Measurements from ENCODE around the gene TNFRSF1B.
A peak's percentile ranks its signal among the peaks of the same experiment; 100 is the strongest.

TNFRSF1B gene

GRCh38 chr1:12169442-12170135, 2.8 kb downstream of the TNFRSF1B start:
- no peak for DNase-seq (ENCODE audit: low spot score)
- in situ Hi-C loops (cut with MboI; ENCODE audit: low pct_unique_long_range_greater_than_20kb, low sequenced_read_pairs, unreplicated experiment), result no loop called here
- TF ChIP-seq CTCF (IDR thresholded peaks at IDR 0.05; ENCODE audit: extremely low read depth, insufficient read depth, missing control alignments), result no peak

- in situ Hi-C loops (cut with MboI; ENCODE audit: low pct_unique_long_range_greater_than_20kb, low sequenced_read_pairs, unreplicated experiment), result no loop called here
- no peak for DNase-seq (ENCODE audit: low spot score)
- no peak for TF ChIP-seq CTCF (IDR thresholded peaks at IDR 0.05; ENCODE audit: extremely low read depth, insufficient read depth, missing control alignments)
These were observed 3.5 kb downstream of the TNFRSF1B start for GRCh38 chr1:12170263-12170671.

- TF ChIP-seq CTCF (IDR thresholded peaks at IDR 0.05; ENCODE audit: extremely low read depth, insufficient read depth, missing control alignments), result no peak
- in situ Hi-C loops (cut with MboI; ENCODE audit: low pct_unique_long_range_greater_than_20kb, low sequenced_read_pairs, unreplicated experiment), result no loop called here
- DNase-seq (ENCODE audit: low spot score), result no peak
These were observed 4.6 kb downstream of the TNFRSF1B start for GRCh38 chr1:12171206-12172041.

- in situ Hi-C loops (cut with MboI; ENCODE audit: low pct_unique_long_range_greater_than_20kb, low sequenced_read_pairs, unreplicated experiment), result no loop called here
- no peak for TF ChIP-seq CTCF (IDR thresholded peaks at IDR 0.05; ENCODE audit: extremely low read depth, insufficient read depth, missing control alignments)
- DNase-seq (ENCODE audit: low spot score), result no peak
These were observed 5.5 kb downstream of the TNFRSF1B start for GRCh38 chr1:12172042-12172851.

- TF ChIP-seq CTCF (IDR thresholded peaks at IDR 0.05; ENCODE audit: extremely low read depth, insufficient read depth, missing control alignments), result no peak
These were observed 6.3 kb downstream of the TNFRSF1B start for GRCh38 chr1:12173041-12173509.

GRCh38 chr1:12173631-12174121, 6.9 kb downstream of the TNFRSF1B start:
- DNase-seq (ENCODE audit: low spot score), result peak; percentile 65
- no peak for TF ChIP-seq CTCF (IDR thresholded peaks at IDR 0.05; ENCODE audit: extremely low read depth, insufficient read depth, missing control alignments)
- in situ Hi-C loops (cut with MboI; ENCODE audit: low pct_unique_long_range_greater_than_20kb, low sequenced_read_pairs, unreplicated experiment), result no loop called here

More at GRCh38 chr1:12173041-12173509, 6.3 kb downstream of the TNFRSF1B start:
- in situ Hi-C loops (cut with MboI; ENCODE audit: low pct_unique_long_range_greater_than_20kb, low sequenced_read_pairs, unreplicated experiment), result no loop called here
- no peak for DNase-seq (ENCODE audit: low spot score)

All from GM13977 (cell line).